ENCODE measurements around the gene TP53I13.

Gene TP53I13

GRCh38 chr17:29617481-29618271, 49.2 kb downstream of the TP53I13 start:
- DNase-seq, result peak; percentile 69

- DNase-seq, result no peak
Measured at GRCh38 chr17:29618272-29619065, 50.0 kb downstream of the TP53I13 start.

- DNase-seq, result peak; percentile 28
Measured at GRCh38 chr17:29619251-29619650, 50.8 kb downstream of the TP53I13 start.

- DNase-seq, result peak; percentile 39
Measured at GRCh38 chr17:29620271-29620670, 51.8 kb downstream of the TP53I13 start.

- DNase-seq, result no peak
Measured at GRCh38 chr17:29620779-29621500, 52.4 kb downstream of the TP53I13 start.

- no peak for DNase-seq
Measured at GRCh38 chr17:29621751-29622194, 53.3 kb downstream of the TP53I13 start.

All from fibroblast of skin of right quadriceps (primary cell).